GM18507 (cell line): ENCODE results near the gene ICAM1.

Source experiments
- DNase-seq: peaks from one replicate; pipeline ENCODE4 v3.0.0; 2011; ENCODE audit warnings: low read depth; ENCODE audit not compliant: insufficient read length; ENCODE audit errors: extremely low spot score
- FAIRE-seq: peaks from 2 replicates; lab custom pipeline; 2011; peaks lifted over from hg19 to GRCh38; lab: Jason Lieb, UNC

ICAM1 gene

DNA sequence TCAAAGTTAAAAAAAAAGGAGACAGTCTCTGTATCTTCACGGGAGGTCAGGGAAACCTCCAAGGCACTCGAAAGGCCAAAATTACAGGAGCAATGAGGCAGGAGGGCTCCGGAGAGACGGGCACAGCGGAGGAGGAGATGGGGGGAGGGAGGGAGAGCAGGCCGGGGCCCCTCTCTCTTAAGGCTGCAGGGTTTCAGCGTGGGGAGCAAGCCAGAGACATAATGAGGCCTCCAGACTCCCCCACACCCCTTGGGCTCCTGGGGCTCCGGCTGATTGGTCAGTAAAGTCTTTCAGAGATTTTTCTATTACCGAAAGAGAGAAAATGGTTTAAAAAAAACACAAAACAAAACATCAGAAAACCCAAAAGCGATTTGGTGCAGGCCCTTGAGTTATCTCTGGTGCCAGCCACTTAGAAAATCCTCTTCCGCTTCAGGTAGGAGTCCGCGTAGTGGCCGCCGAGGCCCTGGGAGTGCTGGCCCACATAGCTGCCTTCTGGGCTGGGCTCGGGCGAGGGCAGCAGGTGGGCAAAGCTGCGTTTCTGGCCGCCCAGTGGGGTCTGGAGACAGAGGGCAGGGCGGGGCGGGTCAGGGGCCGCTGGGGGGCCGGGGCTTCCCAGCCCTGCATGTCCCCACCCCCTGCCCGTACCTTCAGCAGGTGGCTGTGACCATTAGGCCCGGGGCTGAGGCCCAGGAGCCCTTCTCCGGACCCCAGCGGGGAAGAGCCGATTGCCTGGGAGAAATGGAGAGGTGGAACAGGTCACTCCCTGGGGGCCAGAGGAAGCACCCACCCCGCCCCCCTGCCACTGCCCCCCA lies 46.3 kb downstream of the ICAM1 start:
- DNase-seq (no peak), FAIRE-seq (no peak)

DNA sequence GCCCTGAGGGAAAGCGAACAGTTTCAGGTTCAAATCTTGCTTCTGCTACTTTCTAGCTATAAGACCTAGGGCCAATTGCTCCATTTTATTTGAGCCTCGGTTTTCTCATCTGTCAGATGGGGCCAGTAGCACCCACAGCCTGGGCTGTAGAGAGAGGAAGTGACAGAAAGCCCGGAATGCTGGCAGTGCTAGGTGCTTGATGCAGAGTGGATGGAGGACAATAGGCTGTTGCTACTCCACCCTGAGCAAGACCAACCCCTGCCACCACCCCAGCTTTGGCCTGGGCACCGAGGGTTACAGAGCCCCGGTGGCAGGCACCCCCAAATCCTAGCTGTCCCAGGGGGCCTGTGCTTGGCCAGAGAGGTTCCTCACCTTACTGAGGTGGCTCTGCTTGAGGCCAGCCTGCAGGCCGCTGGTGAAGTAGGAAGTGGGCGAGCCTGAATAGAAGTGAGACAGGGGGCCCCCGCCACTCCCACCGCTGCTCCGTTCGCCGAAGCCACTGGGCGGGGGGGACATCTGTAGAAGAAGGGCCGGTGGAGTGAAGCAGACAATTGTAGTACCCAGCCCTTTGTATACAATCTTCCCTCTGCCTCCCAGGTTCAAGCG lies 47.0 kb downstream of the ICAM1 start:
- DNase-seq (no peak), FAIRE-seq (no peak)

DNA sequence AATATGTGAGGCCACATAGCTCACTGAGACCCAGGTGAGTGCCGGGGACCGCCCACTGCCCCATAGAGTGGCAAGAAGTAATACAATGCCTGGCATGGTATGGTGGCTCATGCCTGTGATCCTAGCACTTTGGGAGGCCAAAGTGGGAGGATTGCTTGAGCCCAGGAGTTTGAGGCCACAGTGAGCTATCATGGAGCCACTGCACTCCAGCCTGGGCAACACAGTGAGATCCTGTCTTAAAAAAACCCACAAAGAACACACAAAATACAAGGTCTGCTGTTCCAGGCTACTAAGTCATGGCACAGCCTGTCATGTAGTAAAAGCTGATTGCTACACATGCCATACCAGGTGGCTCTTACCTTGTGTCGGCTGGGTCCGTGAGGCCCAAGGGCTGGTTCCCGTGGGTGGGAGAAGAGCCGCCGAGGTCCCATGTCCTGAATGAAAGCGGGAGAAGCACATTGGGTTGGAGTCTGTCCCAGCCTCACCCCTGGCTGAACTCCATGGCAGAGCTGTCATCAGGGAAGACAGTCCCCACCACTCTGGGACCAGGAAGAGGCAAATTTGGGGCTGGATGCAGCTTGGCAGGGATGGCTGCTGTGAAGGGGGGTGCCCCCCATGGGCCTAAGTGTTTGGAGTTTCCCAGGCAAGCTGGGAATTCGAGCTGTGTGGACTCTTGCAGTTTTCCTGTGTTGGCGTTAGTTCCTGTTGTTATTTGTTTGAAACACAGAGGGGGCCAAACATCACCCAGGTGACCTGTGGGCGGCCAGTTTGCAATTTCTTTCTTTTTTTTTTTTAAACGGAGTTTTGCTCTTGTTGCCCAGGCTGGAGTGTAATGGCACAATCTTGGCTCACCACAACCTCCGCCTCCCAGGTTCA lies 48.1 kb downstream of the ICAM1 start:
- DNase-seq (no peak), FAIRE-seq (no peak)

DNA sequence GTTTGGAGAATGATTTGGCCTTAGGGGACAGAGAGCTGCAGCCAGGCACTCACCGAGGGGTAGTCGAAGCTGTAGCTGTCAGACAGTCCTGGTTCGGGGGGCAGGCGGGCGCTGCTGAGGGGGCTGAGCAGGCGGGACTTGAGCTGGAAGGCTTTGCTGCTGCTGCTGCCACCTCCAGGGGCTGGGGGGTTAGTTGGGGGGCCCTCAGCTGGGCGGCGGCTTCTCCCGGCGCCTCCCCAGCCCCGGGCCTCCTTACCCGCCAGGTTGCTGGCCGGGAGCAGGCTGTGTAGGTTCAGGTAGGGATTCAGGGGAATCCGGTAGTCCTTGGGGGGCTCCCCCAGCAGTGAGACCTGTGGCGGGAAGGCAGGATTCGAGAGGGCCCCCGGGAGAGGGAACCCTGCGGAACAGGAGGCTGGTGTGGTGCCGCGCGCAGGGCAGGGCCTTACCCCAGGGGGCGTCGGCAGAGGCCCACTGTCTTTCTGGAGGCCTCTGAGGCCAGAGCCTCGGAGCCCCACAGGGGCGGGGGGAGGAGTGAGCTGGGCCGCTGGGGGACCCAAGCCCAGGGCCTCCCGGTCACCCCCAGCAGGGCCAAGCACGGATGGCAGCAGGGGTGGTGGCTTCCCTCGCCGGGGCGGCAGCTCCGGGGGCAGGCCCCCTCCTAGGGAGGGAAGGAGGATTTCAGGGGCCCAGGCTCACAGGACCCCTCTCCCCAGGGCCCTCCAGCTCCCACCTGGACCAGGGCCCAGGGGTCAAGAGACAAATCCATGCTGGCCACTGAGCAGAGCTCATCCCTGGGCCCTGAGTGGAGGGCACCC lies 49.9 kb downstream of the ICAM1 start:
- FAIRE-seq (no peak), DNase-seq (no peak)

GRCh38 chr19:10321417-10321797 lies 50.5 kb downstream of the ICAM1 start:
- DNase-seq (no peak), FAIRE-seq (no peak)

- no peak for FAIRE-seq
- DNase-seq = no peak
Measured at GRCh38 chr19:10321874-10322835, 51.2 kb downstream of the ICAM1 start.

DNA sequence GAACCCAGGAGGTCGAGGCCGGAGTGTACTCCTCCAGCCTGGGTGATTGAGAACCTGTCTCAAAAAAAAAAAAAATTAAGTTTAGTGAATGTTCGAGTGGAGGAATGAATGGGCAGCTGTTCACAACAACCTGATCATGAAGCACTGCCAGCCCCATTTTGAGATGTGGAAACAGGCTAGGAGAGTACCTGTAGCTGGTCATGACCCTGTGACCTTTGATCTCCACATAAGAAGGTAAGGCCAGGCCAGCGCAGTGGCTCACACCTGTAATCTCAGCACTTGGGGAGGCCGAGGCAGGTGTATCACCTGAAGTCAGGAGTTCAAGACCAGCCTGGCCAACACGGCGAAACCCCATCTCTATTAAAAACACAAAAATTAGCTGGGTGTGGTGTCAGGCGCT lies 54.8 kb downstream of the ICAM1 start:
- DNase-seq = no peak
- FAIRE-seq = no peak

- FAIRE-seq = no peak
- no peak for DNase-seq
Measured at GRCh38 chr19:10327793-10328192, 56.9 kb downstream of the ICAM1 start.

- DNase-seq = no peak
- FAIRE-seq = no peak
Measured at GRCh38 chr19:10328558-10329429, 57.9 kb downstream of the ICAM1 start.

DNA sequence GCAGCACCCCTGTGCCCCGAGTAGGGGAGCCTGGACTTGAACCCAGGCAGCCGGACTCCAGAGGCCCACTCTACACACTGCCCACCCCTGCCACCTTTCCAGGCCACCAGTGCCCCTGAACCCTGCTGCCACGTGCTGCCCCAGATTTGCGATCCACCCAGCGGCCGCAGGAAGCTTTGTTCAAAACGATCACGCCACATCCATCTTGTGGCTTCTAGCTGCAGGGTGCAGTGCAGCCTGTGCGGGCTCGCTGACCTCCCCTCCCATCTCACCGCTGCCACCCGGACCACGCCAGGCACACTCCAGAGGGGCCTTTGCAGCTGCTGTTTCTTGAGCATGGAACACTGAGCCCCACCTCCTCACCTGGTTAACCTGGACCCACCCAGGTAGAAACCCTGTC lies 58.6 kb downstream of the ICAM1 start:
- no peak for FAIRE-seq

GRCh38 chr19:10332158-10332964 lies 61.4 kb downstream of the ICAM1 start:
- DNase-seq = no peak
- FAIRE-seq = no peak

More for the DNA sequence above, 58.6 kb downstream of the ICAM1 start:
- DNase-seq = no peak

GRCh38 chr19:10332965-10333757 lies 62.2 kb downstream of the ICAM1 start, which contains the start of gene RAVER1:
TSS of gene RAVER1 (minus strand) at chr19:10333529. CDS start at chr19:10333507, 22 bp downstream.
- FAIRE-seq = peak; percentile 94
- peak; percentile 99 for DNase-seq

- FAIRE-seq = no peak
Measured at GRCh38 chr19:10333758-10334587, 63.1 kb downstream of the ICAM1 start.

DNA sequence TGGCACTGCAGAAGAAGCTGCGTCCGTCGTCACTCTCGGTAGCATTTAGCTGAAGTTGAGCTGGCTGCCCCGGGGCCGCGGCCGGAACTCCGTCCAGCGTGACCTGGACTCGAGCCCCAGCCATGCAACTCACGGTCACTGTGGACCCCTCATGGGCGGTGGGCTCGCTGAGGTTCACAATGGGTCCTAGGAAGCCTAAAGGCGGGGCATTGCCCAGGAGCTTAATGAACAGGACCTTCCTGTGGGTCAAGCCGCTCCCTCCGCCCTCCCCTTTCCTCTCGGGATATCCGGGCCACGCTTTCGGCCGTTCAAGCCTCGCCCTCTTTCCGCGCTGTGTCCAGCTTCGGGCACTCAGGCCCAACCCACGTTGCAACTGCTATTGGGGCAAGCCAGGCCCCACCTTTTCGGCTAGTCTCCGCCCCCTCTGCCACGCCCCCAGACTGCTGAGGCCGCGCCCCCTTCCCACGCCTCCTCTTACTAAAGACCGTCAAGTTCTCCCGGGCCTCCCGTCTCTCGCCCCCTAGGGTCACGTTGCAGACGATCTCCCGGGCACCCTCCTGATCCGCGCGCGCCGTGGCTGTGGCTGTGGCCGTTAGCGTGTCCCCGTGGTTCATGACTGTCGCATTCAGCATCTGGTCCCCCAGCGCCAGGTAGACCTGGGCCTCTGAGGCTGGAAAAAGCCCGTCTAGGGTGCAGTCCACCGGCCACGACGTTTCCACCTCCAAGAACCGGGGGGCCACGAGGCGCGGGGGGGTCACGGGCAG lies 63.9 kb downstream of the ICAM1 start:
- DNase-seq (no peak), FAIRE-seq (no peak)

More at GRCh38 chr19:10333758-10334587, 63.1 kb downstream of the ICAM1 start:
- DNase-seq = no peak
